ENCODE results near the gene SYNCRIP. TPM values are rescaled to one million over a fixed set of nuclear protein-coding genes. Genes with fewer than 3 reads are reported as not detected.
"Not testable (repeated sequence)": the region's sequence is repeated elsewhere in the genome, so short reads cannot be mapped to it uniquely, and the experiment has no call there.

The SYNCRIP gene
- 52.4 TPM for total RNA-seq

- H3K4me1 ChIP-seq (ENCODE audit: insufficient read depth, low read length): peaks cover 44% of the 10 kb centered on the region
- no peaks in the 10 kb centered on the region for H3K9me3 ChIP-seq (ENCODE audit: low read depth, low read length)
- peak within 1 kb of the TSS; percentile 100 for H3K4me3 ChIP-seq (ENCODE audit: low read length)
- H3K27me3 ChIP-seq (ENCODE audit: insufficient read depth, low read length): no peaks in the 10 kb centered on the region
Measured at GRCh38 chr6:85642774-85643536, at the start of gene SYNCRIP. Gene SYNCRIP (minus strand): TSS chr6:85642886. CDS start chr6:85641439, 1,447 bp downstream.

- H3K4me3 ChIP-seq (ENCODE audit: low read length): no peak overlapping the region
- no peaks in the 10 kb centered on the region for H3K27me3 ChIP-seq (ENCODE audit: insufficient read depth, low read length)
- no peaks in the 10 kb centered on the region for H3K4me1 ChIP-seq (ENCODE audit: insufficient read depth, low read length)
- H3K9me3 ChIP-seq (ENCODE audit: low read depth, low read length): no peaks in the 10 kb centered on the region
Measured at GRCh38 chr6:85691478-85691877, 48.8 kb upstream of the SYNCRIP start.

GRCh38 chr6:85690071-85690470, 47.4 kb upstream of the SYNCRIP start:
- H3K4me1 ChIP-seq (ENCODE audit: insufficient read depth, low read length): no peaks in the 10 kb centered on the region
- no peaks in the 10 kb centered on the region for H3K9me3 ChIP-seq (ENCODE audit: low read depth, low read length)
- no peaks in the 10 kb centered on the region for H3K27me3 ChIP-seq (ENCODE audit: insufficient read depth, low read length)
- no peak overlapping the region for H3K4me3 ChIP-seq (ENCODE audit: low read length)

- no peaks in the 10 kb centered on the region for H3K27me3 ChIP-seq (ENCODE audit: insufficient read depth, low read length)
- no peaks in the 10 kb centered on the region for H3K4me1 ChIP-seq (ENCODE audit: insufficient read depth, low read length)
- H3K4me3 ChIP-seq (ENCODE audit: low read length): no peak overlapping the region
- H3K9me3 ChIP-seq (ENCODE audit: low read depth, low read length): no peaks in the 10 kb centered on the region
Measured at GRCh38 chr6:85685713-85686112, 43.0 kb upstream of the SYNCRIP start.

- no peaks in the 10 kb centered on the region for H3K27me3 ChIP-seq (ENCODE audit: insufficient read depth, low read length)
- no peak overlapping the region for H3K4me3 ChIP-seq (ENCODE audit: low read length)
- no peaks in the 10 kb centered on the region for H3K9me3 ChIP-seq (ENCODE audit: low read depth, low read length)
- H3K4me1 ChIP-seq (ENCODE audit: insufficient read depth, low read length): peaks cover 8% of the 10 kb centered on the region
Measured at GRCh38 chr6:85684809-85685171, 42.1 kb upstream of the SYNCRIP start.

GRCh38 chr6:85684133-85684808, 41.6 kb upstream of the SYNCRIP start:
- Histone ChIP-seq H3K27me3 (ENCODE audit: insufficient read depth, low read length) (no peaks in the 10 kb centered on the region), H3K4me3 (ENCODE audit: low read length) (no peak overlapping the region), H3K9me3 (ENCODE audit: low read depth, low read length) (no peaks in the 10 kb centered on the region), H3K4me1 (ENCODE audit: insufficient read depth, low read length) (peaks cover 14% of the 10 kb centered on the region)

GRCh38 chr6:85681899-85682298, 39.2 kb upstream of the SYNCRIP start:
- not testable (repeated sequence) for H3K4me3 ChIP-seq (ENCODE audit: low read length); H3K9me3 ChIP-seq (ENCODE audit: low read depth, low read length); H3K27me3 ChIP-seq (ENCODE audit: insufficient read depth, low read length)

GRCh38 chr6:85680388-85680787, 37.7 kb upstream of the SYNCRIP start:
- Histone ChIP-seq H3K27me3 (ENCODE audit: insufficient read depth, low read length) (no peaks in the 10 kb centered on the region), H3K9me3 (ENCODE audit: low read depth, low read length) (no peaks in the 10 kb centered on the region), H3K4me1 (ENCODE audit: insufficient read depth, low read length) (peaks cover 37% of the 10 kb centered on the region), H3K4me3 (ENCODE audit: low read length) (no peak overlapping the region)

More at GRCh38 chr6:85681899-85682298, 39.2 kb upstream of the SYNCRIP start:
- H3K4me1 ChIP-seq (ENCODE audit: insufficient read depth, low read length): peaks cover 23% of the 10 kb centered on the region

GRCh38 chr6:85679445-85680123, 36.9 kb upstream of the SYNCRIP start:
- no peaks in the 10 kb centered on the region for H3K27me3 ChIP-seq (ENCODE audit: insufficient read depth, low read length)
- peak overlapping the region; percentile 99 for H3K4me3 ChIP-seq (ENCODE audit: low read length)
- peaks cover 46% of the 10 kb centered on the region for H3K4me1 ChIP-seq (ENCODE audit: insufficient read depth, low read length)
- H3K9me3 ChIP-seq (ENCODE audit: low read depth, low read length): no peaks in the 10 kb centered on the region

- no peaks in the 10 kb centered on the region for H3K9me3 ChIP-seq (ENCODE audit: low read depth, low read length)
- H3K27me3 ChIP-seq (ENCODE audit: insufficient read depth, low read length): no peaks in the 10 kb centered on the region
- peak overlapping the region; percentile 99 for H3K4me3 ChIP-seq (ENCODE audit: low read length)
- H3K4me1 ChIP-seq (ENCODE audit: insufficient read depth, low read length): peaks cover 47% of the 10 kb centered on the region
Measured at GRCh38 chr6:85678602-85679444, 36.1 kb upstream of the SYNCRIP start.

GRCh38 chr6:85678026-85678601, 35.4 kb upstream of the SYNCRIP start:
- peaks cover 47% of the 10 kb centered on the region for H3K4me1 ChIP-seq (ENCODE audit: insufficient read depth, low read length)
- no peaks in the 10 kb centered on the region for H3K27me3 ChIP-seq (ENCODE audit: insufficient read depth, low read length)

GRCh38 chr6:85677234-85677956, 34.7 kb upstream of the SYNCRIP start:
- H3K4me3 ChIP-seq (ENCODE audit: low read length): peak overlapping the region; percentile 99
- H3K4me1 ChIP-seq (ENCODE audit: insufficient read depth, low read length): peaks cover 47% of the 10 kb centered on the region
- H3K9me3 ChIP-seq (ENCODE audit: low read depth, low read length): no peaks in the 10 kb centered on the region
- no peaks in the 10 kb centered on the region for H3K27me3 ChIP-seq (ENCODE audit: insufficient read depth, low read length)

More at GRCh38 chr6:85678026-85678601, 35.4 kb upstream of the SYNCRIP start:
- peak overlapping the region; percentile 99 for H3K4me3 ChIP-seq (ENCODE audit: low read length)
- H3K9me3 ChIP-seq (ENCODE audit: low read depth, low read length): no peaks in the 10 kb centered on the region

- Histone ChIP-seq H3K27me3 (ENCODE audit: insufficient read depth, low read length) (no peaks in the 10 kb centered on the region), H3K4me1 (ENCODE audit: insufficient read depth, low read length) (peaks cover 47% of the 10 kb centered on the region), H3K4me3 (ENCODE audit: low read length) (peak overlapping the region; percentile 7), H3K9me3 (ENCODE audit: low read depth, low read length) (no peaks in the 10 kb centered on the region)
Measured at GRCh38 chr6:85676086-85676729, 33.5 kb upstream of the SYNCRIP start.
